PFSK-1 (cell line): ENCODE measurements around the gene HDAC4.

ENCODE experiments used
- FOXP2 ChIP-seq: optimal IDR thresholded peaks from 2 replicates; pipeline ENCODE3; 2011; ENCODE audit warnings: borderline replicate concordance, control low read depth, inconsistent platforms; ENCODE audit not compliant: insufficient read depth; ENCODE audit errors: extremely low read length, extremely low read depth
- POLR2AphosphoS5 ChIP-seq: IDR thresholded peaks from 2 replicates; pipeline ENCODE4 v1.6.1; 2012; ENCODE audit warnings: low read depth, mild to moderate bottlenecking, control low read depth, low read length, moderate library complexity
- REST ChIP-seq, 2 experiments: IDR thresholded peaks; 2 replicates each; pipeline versions ENCODE4 v1.6.1 to v1.8.0; 2011 to 2012; ENCODE audit warnings: low read depth in 2 of 2, low read length in 2 of 2, control low read depth in 1 of 2, inconsistent platforms in 1 of 2, mild to moderate bottlenecking in 1 of 2, moderate library complexity in 1 of 2; ENCODE audit not compliant: insufficient read depth in 1 of 2
- SIN3A ChIP-seq: IDR thresholded peaks from 2 replicates; pipeline ENCODE4 v1.6.1; 2012; ENCODE audit warnings: mild to moderate bottlenecking, low read length, moderate library complexity, borderline replicate concordance; ENCODE audit not compliant: insufficient read depth
- TAF1 ChIP-seq: IDR thresholded peaks from 2 replicates; pipeline ENCODE4 v1.6.1; 2012; ENCODE audit warnings: low read length, control low read depth, borderline replicate concordance; ENCODE audit not compliant: insufficient read depth

The HDAC4 gene

GRCh38 chr2:239050252-239050649 is 350.6 kb downstream of the HDAC4 start:
- TF ChIP-seq POLR2AphosphoS5 (no peak), TAF1 (no peak), SIN3A (no peak), FOXP2 (no peak), REST (IDR thresholded peaks at IDR 0.05; ENCODE audit: insufficient read depth in 1 of 2, low read depth in 2 of 2, low read length in 2 of 2) (no peak)

- TF ChIP-seq FOXP2 (no peak), POLR2AphosphoS5 (no peak), SIN3A (no peak), TAF1 (no peak), REST (IDR thresholded peaks at IDR 0.05; ENCODE audit: insufficient read depth in 1 of 2, low read depth in 2 of 2, low read length in 2 of 2) (no peak)
Measured at GRCh38 chr2:239049421-239050251, 351.2 kb downstream of the HDAC4 start.

GRCh38 chr2:239048736-239049135 is 352.1 kb downstream of the HDAC4 start:
- no peak for TF ChIP-seq REST (IDR thresholded peaks at IDR 0.05; ENCODE audit: insufficient read depth in 1 of 2, low read depth in 2 of 2, low read length in 2 of 2)
- no peak for TF ChIP-seq SIN3A
- TF ChIP-seq POLR2AphosphoS5, result no peak
- TF ChIP-seq TAF1, result no peak
- TF ChIP-seq FOXP2, result no peak

- no peak for TF ChIP-seq SIN3A
- no peak for TF ChIP-seq FOXP2
- TF ChIP-seq POLR2AphosphoS5, result no peak
- no peak for TF ChIP-seq TAF1
- TF ChIP-seq REST (IDR thresholded peaks at IDR 0.05; ENCODE audit: insufficient read depth in 1 of 2, low read depth in 2 of 2, low read length in 2 of 2), result no peak
Measured at GRCh38 chr2:239047861-239048260, 353.0 kb downstream of the HDAC4 start.

- TF ChIP-seq FOXP2, result no peak
- TF ChIP-seq SIN3A, result no peak
- TF ChIP-seq POLR2AphosphoS5, result no peak
- no peak for TF ChIP-seq TAF1
- TF ChIP-seq REST (IDR thresholded peaks at IDR 0.05; ENCODE audit: insufficient read depth in 1 of 2, low read depth in 2 of 2, low read length in 2 of 2), result no peak
Measured at GRCh38 chr2:239047420-239047819, 353.4 kb downstream of the HDAC4 start.
